ENCODE data around the gene CREBZF.
"Not testable (repeated sequence)": the region's sequence is repeated elsewhere in the genome, so short reads cannot be mapped to it uniquely, and the experiment has no call there.

CREBZF gene

GRCh38 chr11:85670949-85671663 lies 6.2 kb upstream of the CREBZF start:
- not testable (repeated sequence) for DNase-seq (ENCODE audit: low read depth)

GRCh38 chr11:85668157-85668556 lies 3.2 kb upstream of the CREBZF start:
- no peak for DNase-seq (ENCODE audit: low read depth)

- no peak for DNase-seq (ENCODE audit: low read depth)
Observed at GRCh38 chr11:85666687-85667086, 1.8 kb upstream of the CREBZF start.

GRCh38 chr11:85665733-85666132 lies 804 bp upstream of the CREBZF start:
- DNase-seq (ENCODE audit: low read depth) = no peak

- peak; percentile 82 for DNase-seq (ENCODE audit: low read depth)
Observed at GRCh38 chr11:85663753-85664614, 945 bp downstream of the CREBZF start.

- no peak for DNase-seq (ENCODE audit: low read depth)
Observed at GRCh38 chr11:85663080-85663752, 1.7 kb downstream of the CREBZF start.

GRCh38 chr11:85661972-85662664 lies 2.8 kb downstream of the CREBZF start:
- no peak for DNase-seq (ENCODE audit: low read depth)

- DNase-seq (ENCODE audit: low read depth) = no peak
Observed at GRCh38 chr11:85658180-85658579, 6.7 kb downstream of the CREBZF start.

GRCh38 chr11:85656777-85657176 lies 8.2 kb downstream of the CREBZF start:
- DNase-seq (ENCODE audit: low read depth) = no peak

- not testable (repeated sequence) for DNase-seq (ENCODE audit: low read depth)
Observed at GRCh38 chr11:85654343-85654742, 10.6 kb downstream of the CREBZF start.

GRCh38 chr11:85652786-85653447 lies 12.0 kb downstream of the CREBZF start:
- no peak for DNase-seq (ENCODE audit: low read depth)

GRCh38 chr11:85651118-85651517 lies 13.8 kb downstream of the CREBZF start:
- DNase-seq (ENCODE audit: low read depth) = no peak

- DNase-seq (ENCODE audit: low read depth) = peak; percentile 81
Observed at GRCh38 chr11:85647604-85648299, 17.2 kb downstream of the CREBZF start, which contains the start of gene TMEM126A. TSS of gene TMEM126A (plus strand) at chr11:85647967. CDS start at chr11:85650256, 2,289 bp downstream.

- DNase-seq (ENCODE audit: low read depth) = no peak
Observed at GRCh38 chr11:85647078-85647477, 17.9 kb downstream of the CREBZF start.

GRCh38 chr11:85643191-85643614 lies 21.7 kb downstream of the CREBZF start:
- no peak for DNase-seq (ENCODE audit: low read depth)

GRCh38 chr11:85634747-85635146 lies 30.2 kb downstream of the CREBZF start:
- no peak for DNase-seq (ENCODE audit: low read depth)

GRCh38 chr11:85628771-85629341 lies 36.1 kb downstream of the CREBZF start:
- no peak for DNase-seq (ENCODE audit: low read depth)

- peak; percentile 93 for DNase-seq (ENCODE audit: low read depth)
Observed at GRCh38 chr11:85627998-85628770, 36.7 kb downstream of the CREBZF start, which contains the start of gene TMEM126B. TSS of gene TMEM126B (plus strand) at chr11:85628593. CDS start at chr11:85628608, 15 bp downstream.

- no peak for DNase-seq (ENCODE audit: low read depth)
Observed at GRCh38 chr11:85627332-85627997, 37.5 kb downstream of the CREBZF start, which contains the start of gene DLG2. TSS of gene DLG2 (minus strand) at chr11:85627344.
